Psoas muscle (tissue), 8 donors: ENCODE data around the gene ZHX3. TPM values are rescaled to one million over a fixed set of nuclear protein-coding genes. Genes with fewer than 3 reads are reported as not detected.

ENCODE experiments used
- ATAC-seq, 4 donors: fragments of 200-7000 bp; cut with Tn5 transposase; one replicate each; pipeline ENCODE4 v1.9.1; 2020; ENCODE audit warnings: moderate library complexity in 3 of 4, mild to moderate bottlenecking in 2 of 4
- DNase-seq, 2 donors: peaks; one replicate each; pipeline ENCODE4 v3.0.0-alpha.2; 2020
- H3K27ac ChIP-seq: fragments of 200-600 bp; one replicate; pipeline ENCODE4 v1.8.0; 2022
- H3K27me3 ChIP-seq, 3 donors: fragments of 200-600 bp in 1 of 3; one replicate each; pipeline versions ENCODE4 v1.6.1 to v1.8.0; 2013 to 2022; ENCODE audit warnings: low read length in 2 of 3, mild to moderate bottlenecking in 2 of 3, moderate library complexity in 1 of 3; ENCODE audit not compliant: insufficient read depth in 3 of 3
- H3K36me3 ChIP-seq, 2 donors: fragments of 200-600 bp in 1 of 2; one replicate each; pipeline versions ENCODE4 v1.6.1 to v1.8.0; 2013 to 2022; ENCODE audit warnings: low read depth in 1 of 2, mild to moderate bottlenecking in 1 of 2, moderate library complexity in 1 of 2; ENCODE audit not compliant: insufficient read depth in 1 of 2
- H3K4me1 ChIP-seq: fragments of 200-600 bp; one replicate; pipeline ENCODE4 v1.8.0; 2022
- H3K4me3 ChIP-seq: fragments of 200-600 bp; one replicate; pipeline ENCODE4 v1.8.0; 2022; ENCODE audit warnings: mild to moderate bottlenecking
- H3K9me3 ChIP-seq: fragments of 200-600 bp; one replicate; pipeline ENCODE4 v1.8.0; 2022
- WGBS, 3 donors: extraction: QIAGEN DNeasy Blood & Tissue Kit; methylation state at CpG; one replicate each; pipeline versions ENCODE4 v1.1.6 to v1.1.7; 2013; 5-methylcytosine and 5-hydroxymethylcytosine counted together
- intact Hi-C, 2 donors: fragments of 100-400 bp; cut with DNase I; formaldehyde crosslinking; loops; one replicate each; pipeline versions ENCODE4 v1.11.0 to v1.14.2; 2022
- polyA plus RNA-seq, 3 donors: library from polyadenylated mRNA; stranded (reverse); fragments of 200-250 nt; gene quantifications; one replicate each; pipeline ENCODE4 v1.2.3, GENCODE V29; 2013
- total RNA-seq, 4 donors: library from RNA; stranded (reverse); fragmentation: NEBNext Ultra II Directional in 2 of 4; extraction: Animal tissue kit (Norgen Biotek cat#: 25700) in 2 of 4; gene quantifications; one replicate each; pipeline versions ENCODE4 v1.2.1 to v1.2.4, GENCODE V29; 2021 to 2023
- TF ChIP-seq, protein P1 (sequence below): fragments of 200-600 bp; IDR thresholded peaks from one replicate; pipeline ENCODE4 v1.8.0; 2022; ENCODE audit warnings: antibody characterized with exemption
- donor health status: healthy with polysubstance abuse.
- donor health status: DM: no; HTN: no; CAD: no; lungs with moderate emphysema.
- donor health status: Bipolar disorder and iron deficiency.
- donor health status: healthy.
- donor health status: DM: yes; HTN: yes; CAD: no.
- donor health status: DM: no; HTN: no; CAD: no.
- donor health status: DM: no; HTN: no; CAD: no.
- donor health status: DM: yes; HTN: yes; CAD: no.

Gene ZHX3
- total and polyA plus RNA-seq, 7 donors: 7.0 to 47.7 (median 39.6) TPM

DNA sequence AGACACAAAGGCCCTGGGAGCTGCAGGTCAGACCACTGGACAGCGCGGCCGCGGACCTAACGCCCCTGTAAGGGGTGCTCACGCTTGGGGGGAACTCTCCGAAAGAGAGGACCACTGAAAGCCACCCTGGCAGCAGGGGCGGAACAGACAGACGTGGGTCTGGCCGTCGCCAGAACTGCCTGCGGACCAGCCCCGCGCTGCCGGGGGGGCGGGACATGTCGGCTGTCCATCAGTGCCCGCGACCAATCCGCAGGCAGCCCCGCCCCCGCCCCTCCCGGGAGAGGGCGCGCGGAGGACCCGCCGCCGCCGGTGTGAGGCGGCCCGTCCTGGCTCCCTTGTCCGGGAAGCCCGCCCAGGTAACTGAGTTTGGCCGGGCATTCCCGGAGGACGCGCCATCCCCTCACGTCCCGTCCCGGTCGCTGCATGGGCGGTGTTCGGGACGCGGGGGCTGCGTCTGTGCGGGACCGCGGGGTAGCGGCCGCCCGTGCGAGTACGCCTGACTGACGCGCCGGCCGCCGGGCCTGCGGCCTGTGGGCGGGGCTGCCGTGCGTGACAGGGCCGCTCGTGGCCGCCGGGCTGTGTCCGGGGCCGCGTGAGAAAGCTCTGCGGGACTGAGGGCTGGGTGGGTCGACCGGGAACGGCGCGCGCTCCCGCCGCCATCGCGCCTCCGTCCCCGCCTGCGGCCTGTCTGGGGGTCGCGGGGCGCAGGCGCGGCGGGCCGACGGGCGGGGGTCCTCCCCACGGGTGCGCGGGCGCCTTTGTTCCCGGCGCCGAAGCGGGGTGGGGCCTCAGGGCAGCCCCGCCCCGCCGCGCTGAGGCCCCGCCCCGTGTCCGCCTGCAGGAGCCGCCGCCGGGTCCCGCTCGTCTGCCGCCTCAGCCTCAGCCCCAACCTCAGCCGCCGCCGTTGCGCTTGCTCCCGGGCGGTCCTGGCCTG is 180.6 kb downstream of the ZHX3 start, which contains the start of gene PLCG1:
TSS of gene PLCG1 (plus strand) at position 864 of the 934 bp plus-strand sequence. CDS start 99 bp downstream, outside the sequence.
- TF ChIP-seq, protein P1, sequence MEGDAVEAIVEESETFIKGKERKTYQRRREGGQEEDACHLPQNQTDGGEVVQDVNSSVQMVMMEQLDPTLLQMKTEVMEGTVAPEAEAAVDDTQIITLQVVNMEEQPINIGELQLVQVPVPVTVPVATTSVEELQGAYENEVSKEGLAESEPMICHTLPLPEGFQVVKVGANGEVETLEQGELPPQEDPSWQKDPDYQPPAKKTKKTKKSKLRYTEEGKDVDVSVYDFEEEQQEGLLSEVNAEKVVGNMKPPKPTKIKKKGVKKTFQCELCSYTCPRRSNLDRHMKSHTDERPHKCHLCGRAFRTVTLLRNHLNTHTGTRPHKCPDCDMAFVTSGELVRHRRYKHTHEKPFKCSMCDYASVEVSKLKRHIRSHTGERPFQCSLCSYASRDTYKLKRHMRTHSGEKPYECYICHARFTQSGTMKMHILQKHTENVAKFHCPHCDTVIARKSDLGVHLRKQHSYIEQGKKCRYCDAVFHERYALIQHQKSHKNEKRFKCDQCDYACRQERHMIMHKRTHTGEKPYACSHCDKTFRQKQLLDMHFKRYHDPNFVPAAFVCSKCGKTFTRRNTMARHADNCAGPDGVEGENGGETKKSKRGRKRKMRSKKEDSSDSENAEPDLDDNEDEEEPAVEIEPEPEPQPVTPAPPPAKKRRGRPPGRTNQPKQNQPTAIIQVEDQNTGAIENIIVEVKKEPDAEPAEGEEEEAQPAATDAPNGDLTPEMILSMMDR: no peak
- Histone ChIP-seq H3K9me3 (no peaks in the 10 kb centered on the region), H3K4me3 (peak within 1 kb of the TSS; percentile 75), H3K27me3 (no peaks in the 10 kb centered on the region), H3K4me1 (peaks cover 50% of the 10 kb centered on the region), H3K27ac (peak within 1 kb of the TSS; percentile 86), H3K36me3 (no peaks in the 10 kb centered on the region)
- 0 to 1% (median 0%) methylated on average over 45 to 121 of the region's 121 CpGs for WGBS, 3 donors
- intact Hi-C loops: no loop called here
- ATAC-seq (peak; percentile 87 to 91 (median 88)), DNase-seq (peak; percentile 93)

DNA sequence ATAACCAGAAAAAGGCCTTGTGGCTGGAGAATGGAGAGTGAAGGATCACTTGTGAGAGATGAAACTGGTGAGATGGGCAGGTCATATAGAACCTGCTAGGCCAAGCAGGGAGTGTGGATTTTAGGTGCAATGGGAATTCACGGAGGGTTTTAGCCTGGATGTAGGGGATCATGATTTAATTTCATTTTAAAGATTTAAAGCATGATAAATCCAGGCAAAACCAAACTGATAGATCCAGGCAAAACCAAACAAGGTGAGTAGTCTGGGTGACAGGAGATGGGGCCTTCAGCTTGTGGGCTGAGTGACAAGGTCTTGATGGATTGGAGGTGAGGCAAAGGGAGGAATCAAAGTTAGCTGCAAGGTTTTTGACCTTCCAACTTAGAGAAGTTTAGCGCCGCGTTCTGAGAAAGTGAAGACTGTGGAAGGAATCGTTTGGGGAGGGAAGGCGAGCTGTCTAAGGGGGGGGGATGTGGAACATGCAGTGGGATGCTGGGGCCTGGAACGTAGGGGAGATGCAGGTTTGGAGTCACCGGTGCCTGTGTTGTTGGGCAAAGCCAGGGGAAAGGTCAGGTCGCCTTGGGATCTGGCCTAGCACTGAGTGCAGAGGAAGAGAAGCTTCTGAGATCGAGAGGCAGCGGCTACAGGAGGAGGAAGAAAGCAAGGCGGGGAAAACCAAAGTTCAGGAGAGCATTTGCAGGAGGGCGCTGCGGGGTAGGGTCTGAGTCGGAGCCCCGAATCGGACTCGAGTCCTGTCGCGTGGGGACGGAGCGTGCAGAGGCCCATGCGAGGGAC is 181.4 kb downstream of the ZHX3 start:
- Histone ChIP-seq H3K9me3 (no peaks in the 10 kb centered on the region), H3K4me3 (peak overlapping the region; percentile 75), H3K27me3 (no peaks in the 10 kb centered on the region), H3K27ac (peak overlapping the region; percentile 86), H3K4me1 (peaks cover 42% of the 10 kb centered on the region), H3K36me3 (no peaks in the 10 kb centered on the region)
- WGBS, 3 donors: 38 to 40% (median 40%) methylated on average over 23 of the region's 23 CpGs
- peak in 1 of 4 donors; percentile 0 for ATAC-seq
- TF ChIP-seq, protein P1: no peak
- no peak for DNase-seq
- intact Hi-C loops: loop anchor here in 1 of 2 donors (2.0 kb wide), 1 partner anchor 205 kb away; the partner anchor contains the start of gene LPIN3

DNA sequence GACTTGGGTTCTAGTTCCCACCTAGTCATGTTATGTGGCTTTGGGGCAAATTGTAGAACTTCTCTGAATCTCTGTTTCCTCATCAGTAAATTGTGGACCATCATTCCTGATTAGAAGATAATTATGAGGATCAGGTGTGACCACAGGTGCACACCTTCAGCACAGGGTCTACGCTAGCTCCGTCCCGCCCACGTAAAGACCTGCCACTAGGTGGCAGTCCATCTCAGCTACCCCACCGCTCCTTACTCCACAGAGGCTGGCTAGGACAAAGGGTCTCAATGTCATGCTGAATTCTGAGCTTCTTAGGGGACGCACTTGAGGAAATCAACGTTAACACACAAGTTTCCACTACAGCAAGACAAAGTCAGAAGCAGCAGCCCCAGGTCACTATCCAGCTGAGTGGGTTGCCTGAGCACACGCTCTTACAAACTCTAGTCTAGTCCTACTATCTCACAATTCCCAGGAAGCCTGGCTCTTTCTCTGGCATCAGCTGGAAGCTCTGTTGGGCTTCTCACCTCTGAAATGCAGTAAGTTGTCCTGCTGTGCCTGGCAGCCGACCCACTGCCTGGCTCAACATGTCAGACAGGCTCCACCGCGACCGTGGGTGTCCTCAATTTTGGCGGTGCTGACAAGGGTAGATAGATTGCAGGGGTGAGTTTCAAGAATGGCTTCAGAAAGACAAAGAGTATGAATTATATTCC is 182.2 kb downstream of the ZHX3 start:
- 47 to 64% (median 53%) methylated on average over 13 of the region's 13 CpGs for WGBS, 3 donors
- no peak for DNase-seq
- Histone ChIP-seq H3K4me1 (peaks cover 34% of the 10 kb centered on the region), H3K9me3 (no peaks in the 10 kb centered on the region), H3K27me3 (no peaks in the 10 kb centered on the region), H3K27ac (no peak overlapping the region), H3K36me3 (no peaks in the 10 kb centered on the region), H3K4me3 (no peak overlapping the region)
- peak in 1 of 4 donors; percentile 30 for ATAC-seq
- intact Hi-C loops: loop anchor here in 1 of 2 donors (2.0 kb wide), 1 partner anchor 205 kb away; the partner anchor contains the start of gene LPIN3
- TF ChIP-seq, protein P1: peak; percentile 75
